Suprapubic skin (tissue), 4 donors: ENCODE measurements around the gene ATG9A. TPM values are rescaled to one million over a fixed set of nuclear protein-coding genes. Genes with fewer than 3 reads are reported as not detected.

ENCODE experiments used
- DNase-seq, 2 donors: peaks; one replicate each; pipeline ENCODE4 v3.0.0-alpha.2; 2019; ENCODE audit warnings: low spot score in 2 of 2
- H3K27ac ChIP-seq: fragments of 200-600 bp; sonication (generic); one replicate; pipeline ENCODE4 v1.5.1; 2019
- H3K27me3 ChIP-seq: fragments of 200-600 bp; sonication (generic); one replicate; pipeline ENCODE4 v1.5.1; 2019
- H3K36me3 ChIP-seq: fragments of 200-600 bp; sonication (generic); one replicate; pipeline ENCODE4 v1.5.1; 2019
- H3K4me1 ChIP-seq: fragments of 200-600 bp; sonication (generic); one replicate; pipeline ENCODE4 v1.5.1; 2019
- H3K4me3 ChIP-seq: fragments of 200-600 bp; sonication (generic); one replicate; pipeline ENCODE4 v1.5.1; 2019; ENCODE audit warnings: mild to moderate bottlenecking
- H3K9me3 ChIP-seq: fragments of 200-600 bp; sonication (generic); one replicate; pipeline ENCODE4 v1.5.1; 2019
- EP300 ChIP-seq: sonication (generic); formaldehyde crosslinking; IDR thresholded peaks from one replicate; pipeline ENCODE4 v1.6.1; 2017; ENCODE audit warnings: antibody characterized with exemption
- POLR2A ChIP-seq, 2 donors: fragments of 450-650 bp; IDR thresholded peaks; one replicate each; pipeline ENCODE4 v1.6.1; 2017; ENCODE audit warnings: antibody characterized with exemption in 2 of 2, mild to moderate bottlenecking in 2 of 2, moderate library complexity in 2 of 2
- POLR2AphosphoS5 ChIP-seq, 3 donors: sonication (generic); formaldehyde crosslinking; IDR thresholded peaks; one replicate each; pipeline ENCODE4 v1.6.1; 2017; ENCODE audit warnings: antibody characterized with exemption in 3 of 3
- WGBS: methylation state at CpG from one replicate; pipeline ENCODE4 v1.1.5; 2018; 5-methylcytosine and 5-hydroxymethylcytosine counted together
- total RNA-seq, 4 donors: library from RNA; depleted of rRNA; stranded (reverse); fragments of >200 nt; gene quantifications; one replicate each; pipeline ENCODE4 v1.1.0, GENCODE V29; 2016
- TF ChIP-seq, protein P1 (sequence below), 2 donors: fragments of 200-600 bp in 1 of 2; fragments of 450-650 bp in 1 of 2; sonication (generic) in 1 of 2; IDR thresholded peaks; one replicate each; pipeline ENCODE4 v1.5.1; 2016 to 2019; ENCODE audit warnings: antibody characterized with exemption in 2 of 2, mild to moderate bottlenecking in 1 of 2, moderate library complexity in 1 of 2

ATG9A gene
- total RNA-seq, 4 donors from 2014 or later: 60.3 to 83.9 (median 64.6) TPM

DNA sequence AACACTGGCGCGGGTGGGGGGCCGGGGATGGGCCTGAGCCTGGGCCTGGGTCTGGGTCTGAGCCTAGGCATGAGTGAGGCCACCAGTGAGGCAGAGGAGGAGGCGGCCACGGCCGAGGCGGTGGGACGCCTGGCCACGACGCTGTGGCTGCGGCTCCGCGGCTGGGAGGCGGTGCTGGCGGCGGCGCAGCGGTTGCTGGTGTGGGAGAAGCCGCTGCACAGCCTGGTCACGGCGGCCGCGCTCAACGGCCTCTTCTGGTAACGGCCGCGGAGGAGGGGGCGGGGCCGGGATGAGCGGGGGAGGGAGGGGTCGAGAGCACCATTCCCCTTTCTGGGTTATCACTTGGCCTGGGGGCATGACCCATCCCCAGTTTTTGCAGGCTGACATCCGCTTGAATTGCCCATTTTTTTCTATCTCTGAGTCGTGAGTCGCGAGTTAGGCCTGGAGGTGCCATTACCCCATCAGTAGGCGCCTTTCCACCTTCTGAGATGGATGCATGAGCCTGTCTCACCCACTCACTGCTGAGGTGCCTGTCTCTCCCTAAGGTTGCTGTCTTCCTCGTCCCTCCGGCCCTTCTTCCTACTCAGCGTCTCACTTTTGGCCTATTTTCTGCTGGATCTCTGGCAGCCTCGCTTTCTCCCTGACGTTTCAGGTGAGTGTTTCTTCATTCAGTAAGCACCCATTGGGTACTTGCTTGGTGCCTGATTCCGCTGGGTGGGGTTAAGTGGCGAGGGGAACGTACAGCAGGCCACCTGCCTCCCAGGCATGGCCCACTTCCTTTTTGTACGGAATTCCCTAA is 50.9 kb downstream of the ATG9A start:
- H3K4me3 ChIP-seq: peak overlapping the region; percentile 85
- DNase-seq: peak in 1 of 2 donors; percentile 83
- peaks cover 39% of the 10 kb centered on the region for H3K4me1 ChIP-seq
- H3K36me3 ChIP-seq: peaks cover 57% of the 10 kb centered on the region
- H3K9me3 ChIP-seq: no peaks in the 10 kb centered on the region
- no peaks in the 10 kb centered on the region for H3K27me3 ChIP-seq
- WGBS: 3% methylated on average over 30 of the region's 45 CpGs
- peak overlapping the region; percentile 99 for H3K27ac ChIP-seq
- TF ChIP-seq POLR2AphosphoS5 (IDR thresholded peaks at IDR 0.05) (no peak), POLR2A (IDR thresholded peaks at IDR 0.05) (no peak), EP300 (no peak)
- TF ChIP-seq, protein P1, sequence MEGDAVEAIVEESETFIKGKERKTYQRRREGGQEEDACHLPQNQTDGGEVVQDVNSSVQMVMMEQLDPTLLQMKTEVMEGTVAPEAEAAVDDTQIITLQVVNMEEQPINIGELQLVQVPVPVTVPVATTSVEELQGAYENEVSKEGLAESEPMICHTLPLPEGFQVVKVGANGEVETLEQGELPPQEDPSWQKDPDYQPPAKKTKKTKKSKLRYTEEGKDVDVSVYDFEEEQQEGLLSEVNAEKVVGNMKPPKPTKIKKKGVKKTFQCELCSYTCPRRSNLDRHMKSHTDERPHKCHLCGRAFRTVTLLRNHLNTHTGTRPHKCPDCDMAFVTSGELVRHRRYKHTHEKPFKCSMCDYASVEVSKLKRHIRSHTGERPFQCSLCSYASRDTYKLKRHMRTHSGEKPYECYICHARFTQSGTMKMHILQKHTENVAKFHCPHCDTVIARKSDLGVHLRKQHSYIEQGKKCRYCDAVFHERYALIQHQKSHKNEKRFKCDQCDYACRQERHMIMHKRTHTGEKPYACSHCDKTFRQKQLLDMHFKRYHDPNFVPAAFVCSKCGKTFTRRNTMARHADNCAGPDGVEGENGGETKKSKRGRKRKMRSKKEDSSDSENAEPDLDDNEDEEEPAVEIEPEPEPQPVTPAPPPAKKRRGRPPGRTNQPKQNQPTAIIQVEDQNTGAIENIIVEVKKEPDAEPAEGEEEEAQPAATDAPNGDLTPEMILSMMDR (IDR thresholded peaks at IDR 0.05): no peak

DNA sequence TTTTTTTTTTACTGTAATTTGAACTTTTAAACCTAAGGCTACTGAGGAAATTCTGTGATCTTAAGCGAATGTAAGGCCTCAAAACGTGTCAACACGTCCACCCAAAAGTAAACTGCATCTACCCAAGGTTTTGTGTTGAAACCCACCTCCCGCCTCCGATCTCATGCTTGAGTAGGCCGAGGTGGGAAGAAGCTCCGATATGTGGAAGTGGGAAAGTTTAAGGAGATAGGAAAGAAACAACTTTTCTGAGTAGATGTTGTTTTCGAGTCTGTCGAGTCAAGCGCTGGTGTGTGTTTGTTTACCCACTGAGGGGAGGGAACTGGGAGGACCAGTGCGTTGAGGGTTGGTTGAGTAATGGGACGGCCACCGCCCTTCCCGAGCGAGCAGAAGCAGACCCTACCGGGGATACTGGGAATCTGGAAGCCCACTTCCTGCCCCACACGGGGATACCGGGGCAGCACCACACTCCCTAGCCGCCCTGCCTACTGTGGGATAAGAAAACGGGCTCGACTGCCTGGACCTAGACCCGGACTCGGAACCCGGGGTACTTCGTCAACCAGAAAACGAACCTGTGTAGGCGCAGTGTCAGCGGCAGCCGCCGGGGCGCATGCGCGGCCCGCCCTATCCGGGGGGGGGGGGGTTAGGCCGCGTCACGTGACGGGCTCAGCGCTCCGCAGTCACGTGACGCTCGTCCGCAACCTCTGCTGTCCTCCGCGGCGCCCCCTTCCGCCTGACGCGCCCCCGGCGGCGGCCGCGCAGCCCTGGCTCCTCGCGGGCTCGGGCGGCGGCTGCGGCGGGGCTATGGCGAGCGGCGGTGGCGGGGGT is 51.7 kb downstream of the ATG9A start, which contains the start of gene RETREG2:
Gene RETREG2 (plus strand): TSS at position 724 of the 825 bp plus-strand sequence. CDS start 78 bp downstream, at position 802.
- no peaks in the 10 kb centered on the region for H3K9me3 ChIP-seq
- H3K36me3 ChIP-seq: peaks cover 57% of the 10 kb centered on the region
- peak within 1 kb of the TSS; percentile 85 for H3K4me3 ChIP-seq
- peak; percentile 93 to 94 for DNase-seq
- under 1% methylated on average over 29 of the region's 67 CpGs for WGBS
- no peaks in the 10 kb centered on the region for H3K27me3 ChIP-seq
- peaks cover 39% of the 10 kb centered on the region for H3K4me1 ChIP-seq
- peak within 1 kb of the TSS; percentile 99 for H3K27ac ChIP-seq
- peak; percentile 84 to 93 (median 91) for TF ChIP-seq POLR2AphosphoS5 (IDR thresholded peaks at IDR 0.05)
- peak; percentile 20 for TF ChIP-seq EP300
- TF ChIP-seq POLR2A (IDR thresholded peaks at IDR 0.05): peak; percentile 66 to 94
- TF ChIP-seq, protein P1 (IDR thresholded peaks at IDR 0.05): peak in 1 of 2 donors; percentile 59

DNA sequence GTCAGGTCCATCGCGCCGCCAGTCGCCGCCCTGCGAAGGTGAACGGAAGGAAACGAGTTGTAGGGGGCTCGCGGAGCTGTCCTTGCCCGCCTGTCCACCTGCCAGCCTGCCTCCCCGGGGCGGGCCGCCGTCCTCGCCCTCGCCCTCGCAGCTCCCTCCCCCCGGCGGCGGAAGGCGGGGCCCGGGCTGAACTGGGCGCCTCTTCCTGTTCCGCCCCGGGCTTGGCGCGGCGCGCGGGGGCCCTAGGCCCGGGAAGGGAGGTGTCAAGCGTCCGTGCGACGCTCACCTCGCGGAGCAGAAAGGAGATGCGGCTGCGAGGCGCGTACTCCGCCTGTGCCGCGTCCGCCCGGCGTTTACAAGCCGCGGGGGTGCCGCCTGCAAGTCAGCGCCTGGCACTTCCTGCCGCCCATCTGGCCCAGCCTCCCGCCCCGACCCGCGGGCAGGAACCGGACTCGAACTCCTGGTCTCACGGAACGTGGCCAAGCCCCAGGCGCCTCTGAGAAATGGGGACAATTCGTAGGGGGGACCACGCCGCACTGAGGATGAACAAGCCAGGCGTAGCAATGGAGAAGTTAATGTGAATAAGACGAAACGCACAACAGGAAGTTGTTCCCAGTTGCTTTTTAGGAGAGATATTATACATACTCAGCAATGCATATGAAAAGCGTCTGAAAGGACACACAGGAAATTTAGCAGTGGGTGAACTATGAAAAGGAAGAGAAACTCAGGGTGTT is 52.5 kb downstream of the ATG9A start, which contains the start of gene CNPPD1:
Gene CNPPD1 (minus strand): TSS at position 108 of the 734 bp plus-strand sequence. CDS start 97 bp downstream, at position 11.
- Histone ChIP-seq H3K4me3 (peak within 1 kb of the TSS; percentile 85), H3K27me3 (no peaks in the 10 kb centered on the region), H3K9me3 (no peaks in the 10 kb centered on the region), H3K4me1 (peaks cover 39% of the 10 kb centered on the region), H3K27ac (peak within 1 kb of the TSS; percentile 99), H3K36me3 (peaks cover 56% of the 10 kb centered on the region)
- 1% methylated on average over 38 of the region's 69 CpGs for WGBS
- DNase-seq: peak; percentile 92 to 93
- peak; percentile 81 to 94 (median 82) for TF ChIP-seq POLR2AphosphoS5 (IDR thresholded peaks at IDR 0.05)
- peak; percentile 83 to 88 for TF ChIP-seq POLR2A (IDR thresholded peaks at IDR 0.05)
- TF ChIP-seq EP300: no peak

GRCh38 chr2:219175928-219176817 is 53.3 kb downstream of the ATG9A start:
- WGBS: 2% methylated on average over 30 of the region's 45 CpGs
- Histone ChIP-seq H3K4me3 (peak overlapping the region; percentile 85), H3K4me1 (peaks cover 45% of the 10 kb centered on the region), H3K27me3 (no peaks in the 10 kb centered on the region), H3K36me3 (peaks cover 51% of the 10 kb centered on the region), H3K9me3 (no peaks in the 10 kb centered on the region), H3K27ac (peak overlapping the region; percentile 99)
- TF ChIP-seq EP300: no peak
- TF ChIP-seq POLR2A (IDR thresholded peaks at IDR 0.05): no peak
- TF ChIP-seq, protein P1 (IDR thresholded peaks at IDR 0.05): no peak
- no peak for TF ChIP-seq POLR2AphosphoS5 (IDR thresholded peaks at IDR 0.05)
- peak in 1 of 2 donors; percentile 78 for DNase-seq
